Measurements from ENCODE around the gene SSBP1. TPM values are rescaled to one million over a fixed set of nuclear protein-coding genes. Genes with fewer than 3 reads are reported as not detected.
A peak's percentile ranks its signal among the peaks of the same experiment; 100 is the strongest.

Gene SSBP1
- polyA plus RNA-seq, 2 of the 4 experiments (the other 2 are of a cell fraction): 368 to 453 TPM

- FAIRE-seq (no peak), ATAC-seq (no peak), DNase-seq (ENCODE audit: low read depth in 1 of 2, low spot score in 1 of 2) (no peak)
- ChIA-PET CTCF (interaction anchor here (0.7 to 1.5 kb wide), 2 partner anchors 22 to 61 kb away, joined by 4 to 6 read pairs; partner anchors contain the start of gene SSBP1), POLR2A (no interaction called here)
- TF ChIP-seq KDM1A (IDR thresholded peaks at IDR 0.05; ENCODE audit: low read depth) (no peak), SREBF2 (IDR thresholded peaks at IDR 0.05) (no peak), REST (IDR thresholded peaks at IDR 0.05) (peak; percentile 78), EHMT2 (IDR thresholded peaks at IDR 0.05; ENCODE audit: low read depth) (no peak)
- H3K4me1 ChIP-seq: no peaks in the 10 kb centered on the region
- H3K4me2 ChIP-seq: no peak overlapping the region
- no peaks in the 10 kb centered on the region for H3K9me3 ChIP-seq
- H3K27ac ChIP-seq: no peak overlapping the region
- H3K4me3 ChIP-seq: no peak overlapping the region
- WGBS (ENCODE audit: missing lambda C conversion rate): 37% methylated on average over 6 of the region's 6 CpGs
These were observed 22.1 kb upstream of the SSBP1 start for GRCh38 chr7:141715794-141716689.

GRCh38 chr7:141717450-141717849, 20.7 kb upstream of the SSBP1 start:
- CTCF ChIA-PET: interaction anchor here (1.1 to 1.7 kb wide), 3 partner anchors 21 to 68 kb away, joined by 3 to 5 read pairs (median 4); partner anchors contain the start of gene SSBP1
- Histone ChIP-seq H3K4me1 (no peaks in the 10 kb centered on the region), H3K27ac (no peak overlapping the region), H3K4me3 (no peak overlapping the region), H3K9me3 (no peaks in the 10 kb centered on the region), H3K4me2 (no peak overlapping the region)
- 47% methylated on average over 1 of the region's 1 CpG for WGBS (ENCODE audit: missing lambda C conversion rate)
- DNase-seq (ENCODE audit: low read depth in 1 of 2, low spot score in 1 of 2): no peak
- POLR2A ChIA-PET: no interaction called here
- TF ChIP-seq CHD2 (IDR thresholded peaks at IDR 0.05; ENCODE audit: low read length, partially characterized antibody): no peak
- TF ChIP-seq ZFP36 (IDR thresholded peaks at IDR 0.05; ENCODE audit: borderline replicate concordance, partially characterized antibody): no peak
- TF ChIP-seq GATA3 (IDR thresholded peaks at IDR 0.05; ENCODE audit: borderline replicate concordance): no peak
- TF ChIP-seq NR3C1 (IDR thresholded peaks at IDR 0.05): no peak
- no peak for TF ChIP-seq HOXB13 (CRISPR knock-in tag; IDR thresholded peaks at IDR 0.05; ENCODE audit: low read depth)
- no peak for TF ChIP-seq MYC (IDR thresholded peaks at IDR 0.05; ENCODE audit: borderline replicate concordance, low read length)
- no peak for TF ChIP-seq SMC3 (IDR thresholded peaks at IDR 0.05)
- no peak for TF ChIP-seq ZNF302 (CRISPR knock-in tag; IDR thresholded peaks at IDR 0.05)
- TF ChIP-seq TFCP2L1 (CRISPR knock-in tag; IDR thresholded peaks at IDR 0.05): no peak
- no peak for TF ChIP-seq HMGXB4 (CRISPR knock-in tag; IDR thresholded peaks at IDR 0.05; ENCODE audit: borderline replicate concordance)
- TF ChIP-seq ZSCAN20 (CRISPR knock-in tag; IDR thresholded peaks at IDR 0.05): no peak
- no peak for FAIRE-seq
- no peak for ATAC-seq

- no peak overlapping the region for H3K27ac ChIP-seq
- DNase-seq (ENCODE audit: low read depth in 1 of 2, low spot score in 1 of 2): no peak
- no peak overlapping the region for H3K4me3 ChIP-seq
- CTCF ChIA-PET: interaction anchor here (1.8 kb wide), 1 partner anchor 15 kb away, joined by 7 read pairs; the partner anchor contains the start of gene SSBP1
- no peak overlapping the region for H3K4me2 ChIP-seq
- TF ChIP-seq BCL3 (IDR thresholded peaks at IDR 0.05) (no peak), USF2 (IDR thresholded peaks at IDR 0.05) (no peak), GATA3 (IDR thresholded peaks at IDR 0.05; ENCODE audit: borderline replicate concordance) (no peak), NFE2L2 (conservative IDR thresholded peaks at IDR 0.05; ENCODE audit: low read length) (no peak), HOXB13 (CRISPR knock-in tag; IDR thresholded peaks at IDR 0.05; ENCODE audit: low read depth) (no peak)
- H3K9me3 ChIP-seq: no peaks in the 10 kb centered on the region
- POLR2A ChIA-PET: no interaction called here
- H3K4me1 ChIP-seq: no peaks in the 10 kb centered on the region
- WGBS (ENCODE audit: missing lambda C conversion rate): 65% methylated on average over 2 of the region's 2 CpGs
- ATAC-seq: no peak
- no peak for FAIRE-seq
These were observed 15.6 kb upstream of the SSBP1 start for GRCh38 chr7:141722529-141722928.
